Smooth muscle cell of the brain vasculature (primary cell): Measurements from ENCODE around the gene MAG.

Experiments used
- DNase-seq: peaks from one replicate; pipeline ENCODE4 v3.0.0-alpha.2; 2012; ENCODE audit warnings: low read depth, low spot score

The MAG gene

GRCh38 chr19:35360880-35361420 is 69.0 kb downstream of the MAG start:
- DNase-seq = no peak

DNA sequence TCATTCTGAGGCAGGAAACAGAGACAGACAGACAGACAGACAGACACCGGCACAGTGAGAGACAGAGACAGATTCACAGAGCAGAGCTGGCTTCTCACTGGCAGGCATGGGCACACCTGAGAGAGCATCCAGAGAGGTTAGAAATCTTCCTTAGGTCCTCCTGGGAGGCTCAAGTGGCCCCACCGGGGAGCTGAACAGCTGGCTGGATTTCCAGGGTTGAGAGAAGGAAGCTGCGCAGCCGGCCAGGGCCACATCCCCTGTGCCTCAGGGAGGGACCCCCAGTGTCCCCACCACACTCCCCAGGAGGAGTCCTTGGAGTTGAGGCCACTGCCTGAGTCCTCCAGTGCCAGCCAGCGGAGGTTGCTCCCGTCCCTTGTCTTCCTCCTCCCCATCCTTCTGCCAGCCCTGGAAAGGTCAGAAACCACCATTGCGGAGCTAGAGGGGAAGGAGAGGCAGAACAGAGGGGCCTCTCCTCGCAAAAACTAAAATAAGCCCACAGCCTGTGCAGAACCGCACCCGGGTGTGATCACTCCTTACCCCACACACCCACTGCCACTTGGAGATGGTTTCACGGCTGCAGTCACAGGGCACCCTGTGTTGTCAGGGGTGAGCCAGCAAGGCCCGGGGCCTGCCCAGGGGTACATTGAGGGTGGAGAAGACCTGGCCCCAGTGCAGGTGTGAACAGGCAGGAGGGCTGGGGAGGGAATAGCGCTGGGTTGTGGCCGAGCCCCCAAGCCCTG is 70.5 kb downstream of the MAG start:
- DNase-seq = no peak

- DNase-seq = no peak
Observed at GRCh38 chr19:35363001-35363590, 71.1 kb downstream of the MAG start.
